ENCODE results near the gene CSF3R. TPM values are rescaled to one million over a fixed set of nuclear protein-coding genes. Genes with fewer than 3 reads are reported as not detected.

The CSF3R gene
- total and polyA plus RNA-seq, 2 of the 4 experiments (the other 2 are of a cell fraction): not detected

- peak; percentile 65 for ATAC-seq (ENCODE audit: low read depth)
- Histone ChIP-seq H4K5ac (ENCODE audit: low read depth, low read length) (no peak overlapping the region), H3K9ac (ENCODE audit: low read depth, low read length) (no peak overlapping the region), H3K4me3 (ENCODE audit: insufficient read depth, low read depth, low read length) (no peak overlapping the region), H2BK20ac (ENCODE audit: low read depth, low read length) (0 out of 2 replicates have a peak overlapping the region, but pooled peaks have one; percentile 0), H3K4me2 (ENCODE audit: low read depth, low read length) (no peak overlapping the region), H4K91ac (ENCODE audit: insufficient read depth, low read depth, low read length) (no peak overlapping the region), H2BK120ac (ENCODE audit: low read depth, low read length) (no peak overlapping the region), H3K9me3 (ENCODE audit: control insufficient read depth, insufficient read depth, low read length) (no peaks in the 10 kb centered on the region), H2AK5ac (ENCODE audit: low read depth, low read length) (no peak overlapping the region), H3K79me1 (ENCODE audit: low read depth in 1 of 2, low read length in 2 of 2) (no peaks in the 10 kb centered on the region), H3K56ac (ENCODE audit: extremely low read depth, insufficient read depth, low read length) (no peak overlapping the region), H3K23ac (ENCODE audit: low read depth, low read length) (no peak overlapping the region), H4K20me1 (ENCODE audit: insufficient read depth, low read length) (no peaks in the 10 kb centered on the region), H3K9me1 (ENCODE audit: insufficient read depth, low read length) (no peaks in the 10 kb centered on the region), H2AFZ (replicated peaks; ENCODE audit: low read length, poor library complexity) (no peak overlapping the region), H3K27me3 (ENCODE audit: control insufficient read depth, insufficient read depth, low read length) (no peaks in the 10 kb centered on the region), H3K14ac (replicated peaks; ENCODE audit: low read depth, low read length) (no peak overlapping the region), H3K36me3 (ENCODE audit: control insufficient read depth, insufficient read depth, low read length) (peaks cover 3% of the 10 kb centered on the region; the same call in 1 of the 2 replicates), H3K27ac (ENCODE audit: insufficient read depth, low read length) (no peak overlapping the region), H2BK5ac (ENCODE audit: low read depth, low read length, poor library complexity, severe bottlenecking) (no peak overlapping the region), H4K8ac (ENCODE audit: low read depth in 2 of 2, low read length in 2 of 2) (no peak overlapping the region), H3K4ac (ENCODE audit: low read depth, low read length) (no peak overlapping the region), H3K18ac (ENCODE audit: low read depth, low read length) (no peak overlapping the region), H2AK9ac (replicated peaks; ENCODE audit: low read depth, low read length, poor library complexity) (no peak overlapping the region), H2BK15ac (ENCODE audit: low read depth, low read length) (no peak overlapping the region), H3K4me1 (ENCODE audit: control insufficient read depth, insufficient read depth, low read length) (peaks cover 5% of the 10 kb centered on the region)
- WGBS, 2 experiments (ENCODE audit: extremely low coverage in 2 of 2, insufficient read length in 1 of 2): 50% methylated on average over 2 of the region's 4 CpGs; no CpG with 5 or more reads in 1 of the 2 experiments
- DNase-seq: peak; percentile 66
- dilution Hi-C loops (cut with HindIII; ENCODE audit: low sequenced_read_pairs, unreplicated experiment) (no loop called here), in situ Hi-C loops (cut with MboI; ENCODE audit: low sequenced_read_pairs) (loop anchor here (25.0 kb wide), 1 partner anchor 307 kb away; no protein-coding TSS in a partner anchor), intact Hi-C loops (cut with micrococcal nuclease) (no loop called here)
- ChIA-PET POLR2A (ENCODE audit: unreplicated experiment) (interaction anchor here (0.8 to 1.4 kb wide), 2 partner anchors 32 to 269 kb away, joined by 3 to 4 read pairs; no protein-coding TSS in a partner anchor), CTCF (interaction anchor here (0.5 to 1.7 kb wide), 7 partner anchors 16 to 405 kb away, joined by 3 to 8 read pairs (median 4); partner anchors contain the start of gene OSCP1)
- BruUV-seq (replicated peaks): no TSS peak
- TF ChIP-seq MAFK (IDR thresholded peaks at IDR 0.05; ENCODE audit: low read depth, low read length): peak; percentile 31; the same call in 1 of the 2 replicates
- no peak for TF ChIP-seq ELK1 (IDR thresholded peaks at IDR 0.05; ENCODE audit: borderline replicate concordance, low read depth, low read length)
- TF ChIP-seq CHD1 (IDR thresholded peaks at IDR 0.05; ENCODE audit: low read depth, low read length): no peak
- no peak for TF ChIP-seq CTCF (conservative IDR thresholded peaks at IDR 0.05; ENCODE audit: low read depth, low read length)
- no peak for TF ChIP-seq RFX5 (IDR thresholded peaks at IDR 0.05; ENCODE audit: low read depth, low read length)
These were observed 63.1 kb downstream of the CSF3R start for GRCh38 chr1:36419569-36419968.

All from IMR-90 (cell line).